GM13977 (cell line): ENCODE data around the gene CACNA1D.

Source experiments
- DNase-seq: peaks from one replicate; pipeline ENCODE4 v3.0.0; 2012; ENCODE audit warnings: low spot score
- CTCF ChIP-seq: IDR thresholded peaks from 2 replicates; pipeline ENCODE4 v1.5.1; 2012; ENCODE audit warnings: mild to moderate bottlenecking, control low read depth; ENCODE audit not compliant: insufficient read depth; ENCODE audit errors: extremely low read depth, missing control alignments
- in situ Hi-C: fragments of 300-500 bp; cut with MboI; formaldehyde crosslinking; loops from one replicate; pipeline ENCODE4 v1.12.0; 2022; ENCODE audit warnings: low sequenced_read_pairs, low pct_unique_long_range_greater_than_20kb, mixed read lengths, inconsistent platforms; ENCODE audit not compliant: unreplicated experiment

The CACNA1D gene

GRCh38 chr3:53800041-53800906 is 305.9 kb downstream of the CACNA1D start:
- no peak for DNase-seq
- in situ Hi-C loops: no loop called here
- TF ChIP-seq CTCF: no peak

- no peak for TF ChIP-seq CTCF
- in situ Hi-C loops: no loop called here
- no peak for DNase-seq
These were observed 306.9 kb downstream of the CACNA1D start for GRCh38 chr3:53801319-53801718.

- TF ChIP-seq CTCF: no peak
These were observed 308.0 kb downstream of the CACNA1D start for GRCh38 chr3:53802256-53802880.

DNA sequence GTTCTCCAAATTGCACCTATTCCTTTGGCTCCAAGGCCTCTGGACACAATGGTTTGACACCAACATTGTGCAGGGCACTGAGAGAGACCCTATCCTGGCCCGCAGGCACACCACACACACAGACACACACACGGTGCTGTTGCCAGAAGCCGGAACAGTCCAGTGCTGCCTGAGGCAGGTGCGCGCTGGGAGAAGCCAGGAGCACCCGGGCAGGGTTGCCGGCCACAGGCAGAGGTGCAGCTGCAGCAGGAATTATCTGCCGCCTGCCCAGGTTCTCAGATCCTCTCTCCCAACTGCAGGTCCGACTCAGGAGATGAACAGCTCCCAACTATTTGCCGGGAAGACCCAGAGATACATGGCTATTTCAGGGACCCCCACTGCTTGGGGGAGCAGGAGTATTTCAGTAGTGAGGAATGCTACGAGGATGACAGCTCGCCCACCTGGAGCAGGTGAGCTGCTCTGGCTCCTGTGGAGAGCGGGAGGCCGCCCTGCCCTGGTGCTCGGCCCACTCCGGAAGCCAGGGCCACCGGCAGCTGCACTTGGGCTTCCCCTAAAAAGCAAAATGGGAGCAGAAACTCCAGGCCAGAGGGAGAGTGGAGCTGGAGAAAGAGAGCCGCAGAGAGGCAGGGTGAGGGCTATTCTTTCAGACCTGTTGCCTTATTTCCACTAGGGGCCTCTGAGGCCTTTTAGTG is 308.9 kb downstream of the CACNA1D start:
- in situ Hi-C loops: no loop called here
- no peak for TF ChIP-seq CTCF
- no peak for DNase-seq

More at GRCh38 chr3:53802256-53802880, 308.0 kb downstream of the CACNA1D start:
- in situ Hi-C loops: no loop called here
- DNase-seq: no peak

- no peak for DNase-seq
- in situ Hi-C loops: no loop called here
- TF ChIP-seq CTCF: no peak
These were observed 309.6 kb downstream of the CACNA1D start for GRCh38 chr3:53803816-53804695.

GRCh38 chr3:53804697-53805462 is 310.5 kb downstream of the CACNA1D start:
- no peak for TF ChIP-seq CTCF
- in situ Hi-C loops: no loop called here
- peak; percentile 62 for DNase-seq
